ENCODE results near the gene PDE4D.

DNA sequence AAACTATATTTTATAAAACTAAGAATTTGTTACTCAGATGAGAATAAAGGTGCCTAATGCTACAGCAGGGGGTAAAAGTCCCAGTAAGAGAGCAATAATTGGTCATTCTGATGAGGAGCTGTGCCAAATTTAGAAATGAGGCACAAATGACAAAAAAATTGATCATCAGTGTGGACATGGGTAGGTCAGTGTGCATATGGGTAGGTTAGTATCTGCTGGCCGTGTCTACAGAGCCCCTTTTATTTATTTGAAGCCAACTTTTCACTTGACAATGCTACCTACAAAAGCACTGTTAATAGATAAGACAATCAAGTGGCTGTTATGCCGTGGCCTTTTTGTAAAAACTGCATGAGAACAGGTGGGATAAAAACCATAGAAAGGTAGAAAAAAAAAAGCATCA, 856.1 kb downstream of the PDE4D start:
- no peak for TF ChIP-seq POLR2A (IDR thresholded peaks at IDR 0.05)
- TF ChIP-seq, protein P1, sequence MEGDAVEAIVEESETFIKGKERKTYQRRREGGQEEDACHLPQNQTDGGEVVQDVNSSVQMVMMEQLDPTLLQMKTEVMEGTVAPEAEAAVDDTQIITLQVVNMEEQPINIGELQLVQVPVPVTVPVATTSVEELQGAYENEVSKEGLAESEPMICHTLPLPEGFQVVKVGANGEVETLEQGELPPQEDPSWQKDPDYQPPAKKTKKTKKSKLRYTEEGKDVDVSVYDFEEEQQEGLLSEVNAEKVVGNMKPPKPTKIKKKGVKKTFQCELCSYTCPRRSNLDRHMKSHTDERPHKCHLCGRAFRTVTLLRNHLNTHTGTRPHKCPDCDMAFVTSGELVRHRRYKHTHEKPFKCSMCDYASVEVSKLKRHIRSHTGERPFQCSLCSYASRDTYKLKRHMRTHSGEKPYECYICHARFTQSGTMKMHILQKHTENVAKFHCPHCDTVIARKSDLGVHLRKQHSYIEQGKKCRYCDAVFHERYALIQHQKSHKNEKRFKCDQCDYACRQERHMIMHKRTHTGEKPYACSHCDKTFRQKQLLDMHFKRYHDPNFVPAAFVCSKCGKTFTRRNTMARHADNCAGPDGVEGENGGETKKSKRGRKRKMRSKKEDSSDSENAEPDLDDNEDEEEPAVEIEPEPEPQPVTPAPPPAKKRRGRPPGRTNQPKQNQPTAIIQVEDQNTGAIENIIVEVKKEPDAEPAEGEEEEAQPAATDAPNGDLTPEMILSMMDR (IDR thresholded peaks at IDR 0.05): no peak
